HG02610 (cell line): ENCODE measurements around the gene ATG16L2.

Experiments used
- ATAC-seq: cut with Tn5 transposase; IDR thresholded peaks from one replicate; pipeline ENCODE4 v1.9.1; 2021; ENCODE audit warnings: mild to moderate bottlenecking, moderate library complexity; ENCODE audit not compliant: unreplicated experiment

Gene ATG16L2, protein sequence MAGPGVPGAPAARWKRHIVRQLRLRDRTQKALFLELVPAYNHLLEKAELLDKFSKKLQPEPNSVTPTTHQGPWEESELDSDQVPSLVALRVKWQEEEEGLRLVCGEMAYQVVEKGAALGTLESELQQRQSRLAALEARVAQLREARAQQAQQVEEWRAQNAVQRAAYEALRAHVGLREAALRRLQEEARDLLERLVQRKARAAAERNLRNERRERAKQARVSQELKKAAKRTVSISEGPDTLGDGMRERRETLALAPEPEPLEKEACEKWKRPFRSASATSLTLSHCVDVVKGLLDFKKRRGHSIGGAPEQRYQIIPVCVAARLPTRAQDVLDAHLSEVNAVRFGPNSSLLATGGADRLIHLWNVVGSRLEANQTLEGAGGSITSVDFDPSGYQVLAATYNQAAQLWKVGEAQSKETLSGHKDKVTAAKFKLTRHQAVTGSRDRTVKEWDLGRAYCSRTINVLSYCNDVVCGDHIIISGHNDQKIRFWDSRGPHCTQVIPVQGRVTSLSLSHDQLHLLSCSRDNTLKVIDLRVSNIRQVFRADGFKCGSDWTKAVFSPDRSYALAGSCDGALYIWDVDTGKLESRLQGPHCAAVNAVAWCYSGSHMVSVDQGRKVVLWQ

DNA sequence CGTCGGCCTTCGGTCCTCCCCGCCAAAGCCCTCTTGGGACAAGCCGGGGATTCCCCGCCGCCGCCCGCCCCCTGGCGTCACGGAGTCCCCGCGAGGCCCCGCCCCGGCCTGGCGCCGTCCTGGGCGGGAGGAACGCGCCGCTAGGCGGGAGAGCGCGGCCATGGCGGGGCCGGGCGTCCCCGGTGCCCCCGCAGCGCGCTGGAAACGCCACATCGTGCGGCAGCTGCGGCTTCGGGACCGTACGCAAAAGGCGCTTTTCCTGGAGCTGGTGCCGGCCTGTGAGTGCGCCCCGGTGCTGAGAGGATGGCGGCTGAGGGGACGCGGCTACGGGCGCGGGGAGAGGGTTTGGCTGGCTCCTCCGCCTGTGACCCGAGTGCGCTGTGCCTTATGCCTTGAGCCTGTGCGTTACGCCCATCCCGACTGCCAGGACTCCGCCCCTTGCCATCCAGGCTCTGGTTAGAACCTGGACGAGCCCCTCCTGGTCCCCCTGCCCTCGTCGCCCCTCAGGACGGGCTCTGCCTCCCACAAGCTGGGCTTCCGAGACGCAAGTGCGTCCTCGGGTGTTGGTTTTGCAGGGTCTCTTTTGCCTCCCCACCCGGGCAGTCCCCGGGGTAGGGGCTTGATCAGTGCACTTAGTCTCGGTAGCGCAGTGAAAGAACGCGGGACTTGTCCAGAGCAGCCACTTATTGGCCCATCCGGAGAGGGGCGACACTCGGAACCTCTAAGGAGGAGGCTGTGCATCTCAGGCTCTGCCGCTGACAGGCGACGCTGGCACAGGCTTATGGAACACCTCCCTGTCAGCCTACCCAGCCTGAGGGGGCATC is at the start of gene ATG16L2:
Gene ATG16L2, plus strand, starts transcription at position 126 of the 824 bp plus-strand sequence. Its CDS starts 35 bp downstream, at position 161.
- peak; percentile 59 for ATAC-seq

DNA sequence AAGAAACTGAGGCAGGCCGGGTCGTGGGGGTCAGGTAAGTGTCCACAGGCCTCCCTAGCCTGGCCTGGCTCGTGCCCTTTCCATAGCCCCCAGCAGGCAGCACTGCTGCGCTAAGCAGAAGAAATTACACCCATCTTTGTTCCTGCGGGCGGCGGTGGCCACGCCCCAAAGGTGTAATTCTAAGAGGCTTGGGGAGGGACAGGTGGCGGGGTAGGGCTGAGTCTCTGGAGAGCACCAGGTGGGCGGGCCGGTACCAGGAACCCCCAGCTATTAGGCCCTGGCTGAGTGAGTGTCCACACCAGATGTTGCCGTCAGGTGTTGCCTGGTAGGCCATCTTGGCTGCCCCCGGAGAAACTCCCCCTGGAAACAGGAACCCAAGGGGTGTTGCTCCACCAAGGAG is 49.7 kb upstream of the ATG16L2 start:
- no peak for ATAC-seq

DNA sequence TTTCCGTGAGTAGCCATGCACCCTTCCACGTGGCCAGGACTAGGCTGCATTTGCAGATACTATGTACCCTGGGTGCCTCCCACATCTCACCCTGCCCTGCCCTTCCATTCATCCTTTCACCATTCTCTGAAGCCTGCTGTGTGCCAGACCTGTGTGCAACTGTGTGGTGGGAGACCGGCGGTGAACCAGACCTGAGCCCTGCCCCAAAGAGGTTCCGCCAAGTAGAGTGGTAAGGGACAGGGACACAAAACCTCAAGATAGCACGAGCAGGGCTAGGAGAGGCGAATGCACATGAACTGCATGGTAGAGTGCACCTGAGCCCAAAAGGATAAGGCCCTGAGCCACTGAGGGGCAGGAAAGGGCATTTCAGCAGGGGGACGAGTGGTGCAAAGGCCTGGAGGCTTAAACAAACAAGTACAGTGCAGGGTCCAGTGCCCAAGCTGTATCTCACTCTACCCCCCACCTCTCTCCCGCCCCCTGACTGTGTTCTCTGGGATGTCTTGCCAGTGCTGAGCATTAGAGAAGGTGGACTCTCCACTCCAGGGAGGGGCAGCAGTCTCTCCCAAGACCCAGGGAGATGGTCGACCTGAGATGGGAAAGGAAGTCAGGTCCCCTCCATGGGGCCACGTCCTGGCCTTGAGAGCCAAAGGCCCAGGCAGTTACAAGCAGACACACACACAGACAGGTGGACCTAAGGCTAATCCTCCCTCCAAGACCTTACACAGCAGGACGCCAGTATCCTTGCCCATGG is 47.9 kb upstream of the ATG16L2 start:
- no peak for ATAC-seq

DNA sequence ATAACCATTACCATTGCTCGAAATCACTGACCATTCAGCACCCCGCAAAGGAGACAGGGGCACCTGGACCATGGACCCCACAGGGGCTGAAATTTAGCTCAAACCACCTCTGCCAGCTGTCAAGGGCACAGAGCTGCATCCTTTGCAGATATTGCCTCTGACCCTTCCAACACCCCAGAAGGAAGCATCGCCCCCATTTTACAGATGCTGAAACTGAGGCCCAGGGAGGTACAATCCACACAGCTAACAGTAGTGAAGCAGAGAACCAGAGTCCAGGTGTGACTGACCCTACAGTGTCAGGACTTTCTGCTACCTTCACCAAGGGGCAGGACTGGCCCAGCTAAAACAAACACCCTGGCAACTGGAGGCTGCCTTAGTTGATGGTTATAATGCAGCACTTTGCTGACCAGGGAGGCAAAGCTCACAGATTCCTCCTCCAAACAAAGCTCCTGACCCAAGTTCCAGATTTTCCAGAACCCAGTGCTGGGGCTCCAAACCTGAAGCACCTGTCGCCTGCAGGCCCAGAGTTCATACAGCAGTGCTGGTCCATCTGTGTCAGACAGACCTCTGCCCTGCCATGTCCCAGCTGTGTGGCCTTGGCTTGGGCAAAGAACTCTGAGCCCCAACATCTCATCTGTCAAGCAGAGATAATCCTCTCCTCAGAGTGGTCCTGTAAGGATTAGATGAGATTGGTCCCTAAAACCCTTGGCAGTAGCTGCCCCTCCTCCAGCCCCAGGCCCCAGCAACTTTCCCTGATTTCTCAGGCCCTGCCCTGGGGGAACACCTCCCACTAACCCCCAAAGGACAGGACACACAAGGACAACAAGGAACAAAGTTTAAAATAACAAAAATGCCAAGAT is 46.8 kb upstream of the ATG16L2 start:
- no peak for ATAC-seq

DNA sequence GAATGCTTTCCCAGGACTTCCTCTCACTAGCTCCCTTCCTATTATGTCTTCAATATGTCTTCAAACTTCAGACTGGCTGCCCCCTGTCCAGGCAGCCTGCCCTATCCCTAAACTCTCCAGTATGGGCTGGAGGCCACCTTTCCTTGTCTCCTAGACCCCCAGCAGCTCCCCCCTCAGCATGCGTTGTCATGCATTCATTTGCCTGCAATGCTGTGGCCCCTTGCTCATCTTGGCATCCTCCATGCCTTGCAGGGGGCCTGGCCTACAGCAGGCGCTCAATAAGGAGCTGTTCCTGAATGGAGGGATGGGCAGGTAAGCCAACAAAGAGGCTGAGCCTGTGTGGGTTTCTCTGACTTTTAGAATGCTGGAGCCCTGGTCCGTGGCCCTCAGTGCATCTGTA is 45.6 kb upstream of the ATG16L2 start:
- ATAC-seq = no peak

DNA sequence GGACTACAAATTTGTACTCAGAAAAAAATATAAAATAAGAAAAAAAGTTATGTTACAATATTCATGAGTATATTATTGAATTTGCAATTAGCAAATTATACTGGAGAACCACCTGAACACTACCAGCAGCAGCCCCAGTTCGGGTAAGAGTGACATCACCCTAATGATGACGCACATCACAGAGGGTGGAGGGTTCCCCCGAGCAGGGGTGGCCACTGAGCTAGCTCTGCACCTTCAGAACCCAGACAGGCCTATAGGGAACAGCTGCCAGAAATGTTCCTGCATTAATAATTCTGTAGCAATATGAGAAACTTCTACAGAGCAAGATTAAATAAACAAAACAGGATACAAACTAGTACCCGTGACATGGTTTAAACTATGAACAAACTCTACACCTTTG is 44.5 kb upstream of the ATG16L2 start:
- ATAC-seq = no peak

DNA sequence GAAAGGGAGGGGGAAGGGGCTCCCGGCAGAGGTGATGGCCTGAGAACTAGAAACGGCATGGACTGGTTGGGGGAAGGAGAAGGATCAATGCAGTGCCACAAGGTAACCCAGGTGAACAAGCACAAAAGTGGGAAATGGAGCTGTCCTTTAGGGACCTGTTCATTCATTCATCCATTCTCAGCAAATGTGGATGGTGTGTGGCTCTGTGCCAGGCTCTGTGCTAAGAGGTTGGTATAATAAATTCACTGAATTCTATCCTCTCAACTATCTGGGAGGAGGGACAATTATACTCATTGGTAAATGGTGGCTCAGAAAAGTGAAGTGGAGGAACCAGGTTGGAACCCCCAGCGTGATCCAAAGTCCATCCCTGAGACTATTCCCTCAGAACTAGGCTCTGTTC is 43.4 kb upstream of the ATG16L2 start:
- no peak for ATAC-seq

DNA sequence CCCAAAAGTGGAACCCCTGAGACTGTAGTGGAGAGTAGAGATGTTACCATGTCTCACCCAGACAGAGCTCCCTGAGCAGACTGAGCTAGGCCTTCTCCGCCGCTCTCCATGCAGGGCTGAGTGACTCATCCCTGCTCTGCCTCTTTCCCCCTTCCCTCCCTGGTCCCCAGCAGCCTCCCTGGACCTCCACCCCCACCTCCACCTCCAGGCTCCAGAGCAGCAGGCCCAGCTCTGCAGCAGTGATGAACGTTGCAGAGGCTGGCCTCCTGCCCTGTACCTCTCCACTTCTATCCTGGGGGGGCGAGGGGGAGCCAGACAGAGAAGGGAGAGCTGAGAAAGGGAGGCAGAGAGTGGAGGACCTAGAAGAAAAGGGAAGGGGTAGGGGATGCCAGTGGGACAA is 42.7 kb upstream of the ATG16L2 start:
- ATAC-seq = no peak

DNA sequence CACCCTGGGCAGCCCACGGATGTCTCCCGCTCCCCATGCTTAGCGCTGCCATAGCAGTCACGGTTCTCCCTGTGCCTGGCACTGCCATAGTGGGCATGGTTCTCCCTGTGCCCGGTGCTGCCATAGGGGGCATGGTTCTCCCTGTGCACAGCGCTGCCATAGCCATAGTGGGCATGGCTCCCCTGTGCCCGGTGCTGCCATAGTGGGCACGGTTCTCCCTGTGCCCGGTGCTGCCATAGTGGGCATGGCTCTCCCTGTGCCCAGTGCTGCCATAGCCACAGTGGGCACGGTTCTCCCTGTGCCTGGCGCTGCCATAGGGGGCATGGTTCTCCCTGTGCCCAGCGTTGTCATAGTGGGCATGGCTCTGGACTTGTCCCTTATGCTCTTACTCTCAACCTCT is 42.2 kb upstream of the ATG16L2 start:
- ATAC-seq = no peak

DNA sequence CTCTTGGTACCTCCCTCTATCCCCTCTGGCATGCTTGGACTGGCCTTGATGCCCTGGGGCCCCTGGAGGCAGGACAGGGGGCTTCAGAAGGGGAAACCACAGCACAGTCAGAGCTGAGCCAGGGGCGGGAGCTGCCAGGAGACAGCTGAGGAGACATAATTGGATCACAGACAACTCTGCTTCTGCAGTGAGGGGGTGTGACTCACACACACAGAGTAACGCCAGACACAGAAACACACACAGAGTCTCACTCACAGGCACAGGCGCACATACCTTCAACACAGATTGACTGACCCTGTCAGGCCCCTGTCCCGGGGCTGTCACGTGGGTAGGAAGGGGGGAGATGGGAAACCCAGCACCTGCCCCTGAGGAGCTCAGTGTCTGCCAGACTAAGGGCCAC is 40.9 kb upstream of the ATG16L2 start:
- no peak for ATAC-seq

DNA sequence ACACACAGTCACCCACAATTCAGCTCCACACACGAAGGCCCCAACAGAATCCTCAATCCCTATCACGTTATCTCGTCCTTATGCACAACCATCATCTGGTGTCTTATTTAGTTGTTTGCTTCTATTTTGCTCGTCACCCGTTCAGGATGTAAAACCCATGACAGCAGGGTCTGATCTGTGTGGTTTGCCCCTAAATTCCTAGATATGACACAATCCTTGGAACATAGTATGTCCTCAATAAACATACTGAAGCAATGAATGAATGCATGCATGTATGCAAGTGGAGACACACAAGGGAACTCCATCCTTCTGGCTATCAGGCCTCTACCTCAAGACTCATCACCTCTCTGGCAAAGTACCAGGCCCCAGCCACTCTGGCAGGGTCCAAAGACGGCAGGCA is 40.5 kb upstream of the ATG16L2 start:
- ATAC-seq = no peak

DNA sequence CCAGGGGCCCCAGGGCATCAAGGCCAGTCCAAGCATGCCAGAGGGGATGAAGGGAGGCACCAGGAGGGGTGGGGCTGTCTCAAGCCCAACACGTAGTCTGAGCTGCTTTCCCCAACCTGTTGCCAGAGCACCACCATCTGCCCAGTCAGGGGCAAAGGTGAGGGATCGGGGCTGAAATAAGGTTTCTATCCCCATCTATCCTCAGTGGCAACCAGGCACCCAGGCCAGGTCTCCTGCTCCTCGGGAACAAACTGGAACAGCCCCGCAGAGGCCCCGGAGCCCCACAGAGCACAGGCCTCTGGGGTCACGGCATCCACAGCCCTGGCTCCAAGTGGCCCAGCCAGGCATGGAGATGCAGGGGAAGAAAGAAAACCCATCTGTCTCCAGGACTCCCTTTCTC is 39.7 kb upstream of the ATG16L2 start:
- ATAC-seq = no peak

DNA sequence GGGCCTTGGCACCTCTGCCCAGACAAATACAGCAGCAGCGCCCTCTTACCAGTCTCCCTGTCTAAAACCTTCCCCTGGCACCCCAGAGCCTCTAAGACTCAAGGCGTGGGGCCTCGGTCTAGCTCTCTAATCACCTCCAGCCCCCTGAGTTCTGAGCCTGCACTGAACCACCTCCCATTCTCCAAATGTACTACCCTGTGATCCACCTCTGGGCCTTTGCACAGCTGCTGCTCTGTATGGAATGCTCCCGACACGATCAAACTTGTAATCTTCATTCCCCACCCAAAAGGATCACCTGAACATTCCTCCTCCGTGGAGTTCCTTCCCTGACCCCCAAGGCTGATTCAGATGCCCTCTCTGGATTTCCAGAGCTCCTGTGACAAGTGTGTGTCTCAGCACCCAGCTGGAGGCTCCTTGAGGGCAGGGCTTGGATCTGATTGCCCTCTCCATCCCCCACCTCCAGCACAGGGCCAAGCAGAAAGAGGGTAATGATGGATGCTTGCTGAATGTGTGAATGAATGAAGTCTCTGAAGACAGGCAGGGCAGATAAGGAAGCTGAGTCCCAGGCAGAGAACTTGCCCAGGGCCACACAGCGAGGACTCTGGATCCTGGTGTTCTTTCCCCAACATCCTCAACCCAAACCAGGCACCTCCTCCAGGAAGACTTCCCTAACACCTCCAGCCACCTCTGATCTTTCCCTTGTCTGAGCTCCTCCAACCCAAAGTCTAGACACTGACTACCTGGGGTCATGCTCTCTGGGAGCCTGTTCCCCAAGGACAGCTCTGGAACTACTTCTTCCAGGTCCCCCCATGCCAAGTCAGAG is 38.7 kb upstream of the ATG16L2 start:
- no peak for ATAC-seq

DNA sequence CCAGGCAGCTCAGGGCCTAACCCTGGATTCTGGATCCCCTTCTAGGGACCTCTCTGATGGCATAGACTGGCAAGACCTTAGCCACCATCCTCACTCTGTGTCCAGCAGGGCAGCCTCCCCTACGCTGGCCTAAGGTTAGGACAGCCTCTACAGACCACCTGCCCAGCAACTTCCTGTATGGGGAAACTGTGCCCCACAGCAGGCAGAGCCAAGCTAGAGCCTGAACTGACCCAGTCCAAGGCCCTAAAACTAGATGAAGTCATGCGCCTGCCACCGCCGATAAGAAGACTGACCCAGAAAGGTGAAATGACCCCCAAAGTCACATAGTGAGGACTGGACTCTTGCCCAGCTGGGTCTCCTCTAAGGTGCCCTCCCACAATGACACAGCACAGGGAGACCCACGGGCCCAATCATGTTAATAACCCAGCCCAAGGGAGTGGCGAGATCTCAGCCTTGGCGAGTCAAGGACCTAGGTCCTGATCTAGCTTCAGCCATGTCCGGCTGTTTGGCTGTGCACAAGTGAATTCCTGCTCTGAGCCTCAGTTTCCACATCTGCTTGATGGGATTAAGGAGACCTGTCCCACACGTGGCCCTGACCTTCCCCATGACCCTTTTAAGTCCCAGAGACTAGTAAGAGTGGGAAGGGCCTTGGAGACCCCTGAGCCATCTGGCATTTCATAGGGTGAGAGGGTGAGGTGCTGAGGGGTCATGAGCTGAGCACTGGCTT is 37.9 kb upstream of the ATG16L2 start:
- no peak for ATAC-seq

DNA sequence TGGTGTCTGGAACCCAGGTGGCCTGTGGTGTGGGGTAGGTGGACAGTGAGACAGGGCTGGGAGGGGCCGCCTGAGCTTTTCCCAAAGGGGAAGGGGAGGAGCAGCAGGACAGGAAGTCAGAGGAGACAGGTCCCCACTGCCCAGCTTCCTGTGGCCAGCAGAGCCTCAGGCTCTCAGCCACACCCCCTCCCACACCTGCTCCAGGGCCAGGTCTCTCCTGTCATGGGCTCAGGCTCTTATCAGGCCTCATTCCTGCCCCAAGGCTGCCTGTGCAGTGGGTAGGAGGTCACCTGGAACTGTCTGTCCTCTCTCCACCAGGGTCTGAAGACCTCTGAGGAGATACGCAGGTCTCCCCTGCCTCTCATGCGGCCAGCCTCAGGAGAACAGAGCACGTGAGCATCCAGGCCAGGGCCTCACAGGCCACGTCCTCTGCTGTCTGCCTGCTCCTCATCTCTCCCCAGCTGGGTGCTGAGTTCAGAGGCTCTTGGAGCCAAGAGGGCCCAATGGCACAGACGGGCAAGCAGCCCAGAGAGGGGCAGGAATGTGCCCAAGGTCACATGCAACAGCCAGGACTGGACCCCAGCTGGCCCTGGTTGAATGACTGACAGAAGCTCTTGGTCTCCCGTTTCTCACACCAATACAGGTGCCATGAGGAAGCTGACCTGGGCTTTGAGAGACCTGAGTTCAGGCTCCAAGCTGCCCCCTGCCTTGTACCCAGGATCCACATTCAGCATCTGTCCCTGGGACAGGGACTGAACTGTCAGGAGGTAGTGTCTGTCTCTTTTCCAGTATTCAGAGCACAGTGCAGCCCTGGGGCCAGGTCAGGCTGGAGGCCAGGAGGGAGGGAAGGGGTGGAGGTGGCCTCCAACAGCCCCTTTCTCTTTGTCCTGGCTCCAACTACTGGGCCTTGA is 37.1 kb upstream of the ATG16L2 start:
- no peak for ATAC-seq

DNA sequence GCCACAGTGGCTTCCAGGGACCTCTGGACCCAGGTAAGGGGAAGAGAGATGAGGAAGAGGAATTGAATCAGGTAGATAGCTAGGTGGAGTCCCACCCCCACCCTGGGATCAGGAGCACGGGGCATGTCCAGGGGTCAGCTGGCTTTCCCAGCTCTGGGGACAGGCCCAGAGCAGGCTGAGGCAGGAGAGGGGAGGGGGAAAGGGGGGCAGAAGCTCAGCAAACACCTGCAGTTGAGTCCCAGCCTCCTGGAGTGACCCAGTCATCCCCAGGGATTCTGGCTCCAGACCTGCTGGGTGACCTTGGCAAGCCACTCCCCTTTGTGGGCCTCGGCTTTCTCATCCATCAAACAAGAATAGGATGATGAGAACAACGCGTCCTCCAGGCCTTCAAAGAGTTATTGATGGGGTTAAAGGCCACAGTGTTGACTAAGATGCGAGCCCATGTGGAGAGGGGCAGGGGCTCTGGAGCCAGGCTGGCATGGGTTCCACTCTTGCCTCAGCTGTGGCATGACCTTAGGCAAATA is 36.4 kb upstream of the ATG16L2 start:
- no peak for ATAC-seq
